DMS53 (cell line): ENCODE results near the gene POLR1B.
"Not testable (repeated sequence)": the region's sequence is repeated elsewhere in the genome, so short reads cannot be mapped to it uniquely, and the experiment has no call there.

Experiments
- DNase-seq: peaks from one replicate; lab custom pipeline; 2025; lab: John Stamatoyannopoulos, UW

Gene POLR1B

DNA sequence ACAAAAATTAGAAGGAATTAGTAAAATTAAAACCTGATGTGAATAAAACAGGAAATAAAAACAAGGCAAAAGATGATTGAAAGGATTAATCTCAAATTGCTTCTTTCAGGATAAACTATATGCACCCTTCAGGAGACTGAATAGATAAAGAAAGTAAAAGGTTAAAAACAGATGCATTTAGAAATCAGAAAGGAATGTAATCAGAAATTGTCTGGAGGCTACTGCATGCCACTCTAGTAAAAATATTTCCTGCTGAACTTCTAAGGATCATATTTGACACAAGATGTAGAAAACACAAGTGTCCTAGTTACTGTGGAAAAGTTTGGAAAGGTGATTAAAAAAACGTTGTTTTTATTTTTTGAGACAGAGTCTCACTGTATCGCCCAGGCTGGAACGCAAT, 58.4 kb downstream of the POLR1B start:
- DNase-seq = no peak

DNA sequence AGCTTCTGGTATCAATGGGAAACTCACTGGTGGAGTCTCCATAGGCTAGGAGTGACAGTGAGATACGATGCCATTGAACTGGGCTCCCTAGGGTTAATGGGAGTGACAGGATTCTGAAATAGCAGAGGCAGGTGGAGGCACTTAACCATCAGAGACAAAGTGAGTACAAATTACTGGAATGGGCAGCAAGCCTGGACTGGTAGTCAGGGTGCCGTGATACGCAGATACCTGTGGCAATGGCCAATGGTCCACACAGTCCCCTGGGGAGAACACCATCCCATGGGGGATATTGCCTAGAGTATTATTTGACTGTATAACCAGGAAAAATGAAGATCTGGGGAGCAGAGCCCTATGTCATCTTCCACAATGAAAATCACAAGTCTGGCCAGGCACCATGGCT, 59.5 kb downstream of the POLR1B start:
- DNase-seq = no peak

DNA sequence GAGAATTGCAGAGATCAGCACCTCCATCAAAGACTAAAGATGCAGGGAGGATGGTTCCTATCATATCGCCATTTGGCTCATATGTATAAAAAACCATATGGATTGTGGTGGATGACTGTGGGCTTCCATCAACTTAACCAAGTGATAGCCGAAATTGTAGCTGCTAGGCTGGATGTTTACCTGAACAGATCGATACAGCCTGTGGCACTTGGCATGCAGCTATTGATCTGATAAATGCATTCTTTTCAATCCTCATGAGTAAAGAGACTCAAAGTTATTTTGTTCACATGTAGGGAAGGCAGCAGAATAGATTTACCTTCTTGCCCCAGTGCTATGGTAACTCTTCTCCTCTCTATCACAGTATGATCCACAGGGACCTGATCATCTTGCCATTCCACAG, 60.7 kb downstream of the POLR1B start:
- DNase-seq = no peak

GRCh38 chr2:112603731-112604130, 61.5 kb downstream of the POLR1B start:
- no peak for DNase-seq

- no peak for DNase-seq
These were observed 62.7 kb downstream of the POLR1B start for GRCh38 chr2:112604952-112605351.

DNA sequence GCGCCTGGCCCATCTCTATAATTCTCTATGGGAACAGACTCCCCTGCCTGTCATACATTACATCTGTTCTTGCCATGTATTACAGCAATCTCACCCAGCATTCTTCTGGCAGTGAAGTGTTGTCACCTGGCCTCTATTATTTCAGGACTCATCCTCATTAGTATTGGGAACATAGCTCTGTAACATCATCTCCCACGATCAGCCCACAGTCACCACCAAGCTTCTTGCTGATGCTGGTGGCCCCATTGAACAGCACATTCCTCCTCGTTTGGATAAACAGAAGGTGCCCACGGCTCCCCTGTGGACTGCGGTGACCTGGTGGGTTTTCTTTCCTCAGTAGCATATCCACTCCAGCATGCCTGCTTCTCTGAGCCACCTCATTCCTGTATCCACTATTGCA, 63.7 kb downstream of the POLR1B start:
- no peak for DNase-seq

DNA sequence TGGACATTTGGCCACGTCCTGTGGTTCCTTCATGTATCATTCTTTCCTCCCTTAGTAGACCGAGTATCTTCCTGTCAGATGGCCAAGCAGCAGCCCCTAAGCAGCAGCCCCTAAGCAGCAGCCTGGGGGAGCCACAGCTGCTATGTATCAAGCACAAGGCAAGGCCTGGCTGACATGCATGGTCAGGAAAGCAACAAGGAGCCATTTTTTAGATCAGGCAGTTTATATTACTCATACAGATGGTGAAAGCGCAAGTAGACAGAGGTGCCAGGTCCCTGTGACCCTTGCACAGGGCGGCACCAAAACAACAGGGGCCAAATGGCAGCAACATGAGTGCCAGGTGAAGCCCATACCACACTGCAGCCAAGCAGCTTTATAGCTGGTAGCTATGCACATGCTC, 64.3 kb downstream of the POLR1B start:
- DNase-seq = no peak

GRCh38 chr2:112607680-112608438, 65.6 kb downstream of the POLR1B start:
- DNase-seq = peak; percentile 37

DNA sequence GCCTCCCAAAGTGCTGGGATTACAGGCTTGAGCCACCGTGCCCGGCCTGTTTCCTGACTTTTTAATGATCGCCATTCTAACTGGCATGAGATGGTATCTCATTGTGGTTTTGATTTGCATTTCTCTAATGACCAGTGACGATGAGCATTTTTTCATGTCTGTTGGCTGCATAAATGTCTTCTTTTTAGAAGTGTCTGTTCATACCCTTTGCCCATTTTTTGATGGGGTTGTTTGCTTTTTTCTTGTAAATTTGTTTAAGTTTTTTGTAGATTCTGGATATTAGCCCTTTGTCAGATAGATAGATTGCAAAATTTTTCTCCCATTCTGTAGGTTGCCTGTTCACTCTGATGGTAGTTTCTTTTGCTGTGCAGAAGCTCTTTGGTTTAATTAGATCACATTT, 67.1 kb downstream of the POLR1B start:
- DNase-seq = not testable (repeated sequence)

GRCh38 chr2:112612283-112612682, 70.0 kb downstream of the POLR1B start:
- not testable (repeated sequence) for DNase-seq

DNA sequence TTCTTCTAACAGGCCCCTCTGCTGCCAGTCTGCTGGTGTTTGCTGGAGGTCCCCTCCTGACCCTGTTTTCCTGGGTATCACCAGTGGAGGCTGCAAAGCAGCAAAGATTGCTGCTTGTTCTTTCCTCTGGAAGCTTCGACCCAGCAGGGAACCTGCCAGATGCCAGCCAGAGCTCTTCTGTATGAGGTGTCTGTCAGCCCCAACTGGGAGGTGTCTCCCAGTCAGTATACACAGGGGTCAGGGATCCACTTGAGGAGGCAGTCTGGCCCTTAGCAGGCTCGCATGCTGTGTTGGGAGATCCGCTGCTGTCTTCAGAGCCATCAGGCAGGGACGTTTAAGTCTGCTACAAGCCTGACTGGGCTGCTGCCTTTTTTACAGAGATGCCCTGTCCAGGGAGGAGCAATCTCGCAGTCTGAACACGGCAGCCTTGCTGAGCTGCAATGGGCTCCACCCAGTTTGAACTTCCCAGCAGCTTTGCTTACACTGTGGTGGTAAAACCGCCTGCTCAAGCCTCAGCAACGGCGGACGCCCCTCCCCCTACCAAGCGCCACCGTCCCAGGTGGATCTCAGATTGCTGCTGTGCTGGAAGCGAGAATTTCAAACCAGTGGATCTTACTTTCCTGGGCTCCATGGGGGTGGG, 72.1 kb downstream of the POLR1B start:
- DNase-seq = no peak

GRCh38 chr2:112615051-112615450, 72.8 kb downstream of the POLR1B start:
- DNase-seq = no peak

DNA sequence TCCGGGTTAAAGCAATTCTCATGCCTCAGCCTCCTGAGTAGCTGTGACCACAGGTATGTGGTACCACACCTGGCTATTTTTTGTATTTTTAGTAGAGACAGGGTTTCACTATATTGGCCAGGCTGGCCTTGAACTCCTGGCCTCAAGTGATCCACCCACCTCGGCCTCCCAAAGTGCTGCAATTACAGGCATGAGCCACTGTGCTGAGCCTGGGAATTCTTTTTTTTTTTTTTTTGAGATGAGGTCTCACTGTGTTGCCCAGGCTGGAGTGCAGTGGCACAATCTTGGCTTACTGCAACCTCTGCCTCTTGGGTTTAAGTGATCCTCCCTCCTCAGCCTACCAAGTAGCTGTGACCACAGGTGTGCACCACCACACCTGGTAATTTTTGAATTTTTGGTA, 73.5 kb downstream of the POLR1B start:
- not testable (repeated sequence) for DNase-seq

GRCh38 chr2:112618383-112618782, 76.1 kb downstream of the POLR1B start:
- no peak for DNase-seq

- DNase-seq = no peak
These were observed 79.7 kb downstream of the POLR1B start for GRCh38 chr2:112621790-112622527.

GRCh38 chr2:112622528-112622849, 80.2 kb downstream of the POLR1B start:
- DNase-seq = no peak

DNA sequence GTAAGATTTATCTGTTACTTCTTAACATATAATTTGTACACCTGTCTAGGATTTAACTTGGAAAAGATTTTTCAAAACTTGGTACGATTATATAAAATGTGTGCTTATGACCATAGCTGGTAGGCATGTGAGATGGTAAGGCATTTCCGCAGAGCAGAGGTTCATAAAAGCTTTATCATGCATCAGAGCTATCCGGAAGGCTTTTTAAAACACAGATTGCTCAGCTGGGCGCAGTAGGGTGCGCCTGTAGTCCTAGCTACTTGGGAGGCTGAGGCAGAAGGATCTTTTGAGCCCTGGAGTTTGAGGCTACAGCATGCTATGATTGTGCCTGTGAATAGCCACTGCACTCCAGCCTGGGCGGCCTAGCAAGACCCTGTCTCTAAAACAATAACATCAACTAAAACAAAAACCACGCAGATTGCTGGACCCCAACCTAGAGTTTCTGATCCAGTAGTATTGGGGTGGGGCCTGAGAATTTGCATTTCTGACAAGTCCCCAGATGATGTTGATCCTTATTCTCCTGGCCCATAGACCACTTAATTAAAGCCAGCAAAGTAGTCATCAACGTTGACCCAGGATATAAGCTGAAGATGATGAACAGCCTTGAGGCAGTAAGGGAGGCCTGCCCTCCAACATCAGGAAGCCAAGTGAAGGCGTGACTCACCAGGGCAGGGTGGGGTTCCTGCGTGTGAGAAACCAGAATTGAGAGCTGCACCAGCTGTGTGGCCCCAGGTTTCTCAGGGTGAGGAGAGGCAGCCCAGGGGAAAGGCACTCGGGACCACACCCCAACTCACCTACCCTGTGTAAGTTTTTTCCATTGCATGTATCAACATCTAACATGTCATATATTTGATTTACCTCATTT, 81.9 kb downstream of the POLR1B start:
- no peak for DNase-seq

- DNase-seq = no peak
These were observed 83.3 kb downstream of the POLR1B start for GRCh38 chr2:112625474-112626114.

- DNase-seq = peak; percentile 84
These were observed 84.4 kb downstream of the POLR1B start for GRCh38 chr2:112626604-112627059.
